GM13976 (cell line): ENCODE measurements around the gene CELF4.

Source experiments
- DNase-seq: peaks from one replicate; pipeline ENCODE4 v3.0.0; 2012; ENCODE audit warnings: low spot score
- CTCF ChIP-seq: IDR thresholded peaks from 2 replicates; pipeline ENCODE4 v1.5.1; 2012; ENCODE audit warnings: borderline replicate concordance, mild to moderate bottlenecking; ENCODE audit not compliant: insufficient read depth; ENCODE audit errors: extremely low read depth, missing control alignments, control extremely low read depth
- in situ Hi-C: fragments of 300-500 bp; cut with MboI; formaldehyde crosslinking; loops from one replicate; pipeline ENCODE4 v1.12.0; 2022; ENCODE audit warnings: low sequenced_read_pairs, mixed read lengths, inconsistent platforms; ENCODE audit not compliant: unreplicated experiment

Gene CELF4

GRCh38 chr18:37506001-37506400, 59.6 kb downstream of the CELF4 start:
- DNase-seq: no peak
- in situ Hi-C loops: no loop called here
- TF ChIP-seq CTCF: no peak

GRCh38 chr18:37505321-37505720, 60.3 kb downstream of the CELF4 start:
- TF ChIP-seq CTCF: no peak
- DNase-seq: no peak
- in situ Hi-C loops: no loop called here

- in situ Hi-C loops: no loop called here
- no peak for DNase-seq
- no peak for TF ChIP-seq CTCF
Measured at GRCh38 chr18:37502601-37503000, 63.0 kb downstream of the CELF4 start.

- in situ Hi-C loops: no loop called here
- no peak for DNase-seq
- TF ChIP-seq CTCF: no peak
Measured at GRCh38 chr18:37502036-37502435, 63.6 kb downstream of the CELF4 start.

- DNase-seq: no peak
- in situ Hi-C loops: no loop called here
- no peak for TF ChIP-seq CTCF
Measured at GRCh38 chr18:37501136-37501535, 64.5 kb downstream of the CELF4 start.

GRCh38 chr18:37499913-37500312, 65.7 kb downstream of the CELF4 start:
- in situ Hi-C loops: loop anchor here (25.0 kb wide), 1 partner anchor 563 kb away; no protein-coding TSS in a partner anchor

More at GRCh38 chr18:37499913-37500312, 65.7 kb downstream of the CELF4 start:
- no peak for TF ChIP-seq CTCF
- no peak for DNase-seq
